GM10847 (cell line): ENCODE data around the gene MAPT.

Source experiments
- POLR2A ChIP-seq: IDR thresholded peaks from 2 replicates; pipeline ENCODE4 v1.6.1; 2011; ENCODE audit not compliant: insufficient read length; ENCODE audit errors: extremely low read depth

Gene MAPT

GRCh38 chr17:45906237-45906636 is 11.9 kb downstream of the MAPT start:
- TF ChIP-seq POLR2A: no peak

GRCh38 chr17:45906927-45907622 is 12.7 kb downstream of the MAPT start:
- TF ChIP-seq POLR2A: no peak

GRCh38 chr17:45907750-45908395 is 13.5 kb downstream of the MAPT start:
- TF ChIP-seq POLR2A: no peak

DNA sequence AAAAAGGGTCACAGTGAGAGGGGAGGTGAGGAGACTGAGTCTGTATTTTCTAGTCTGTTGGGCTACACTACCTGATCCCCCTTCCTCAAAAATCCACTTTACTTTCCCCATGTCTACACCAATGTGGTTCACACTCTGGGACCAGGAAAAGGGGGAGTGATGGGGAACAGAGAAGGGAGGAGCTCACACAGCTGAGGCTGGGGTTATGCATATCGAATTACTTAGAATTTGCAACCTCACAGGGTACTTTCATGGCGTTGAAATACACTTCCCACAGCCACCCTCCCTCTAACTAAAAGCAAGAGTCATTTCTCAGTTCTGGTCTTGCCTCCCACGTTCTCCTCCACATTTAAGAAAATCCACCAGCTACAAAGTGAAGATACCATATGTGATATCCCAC is 14.1 kb downstream of the MAPT start:
- TF ChIP-seq POLR2A: no peak

DNA sequence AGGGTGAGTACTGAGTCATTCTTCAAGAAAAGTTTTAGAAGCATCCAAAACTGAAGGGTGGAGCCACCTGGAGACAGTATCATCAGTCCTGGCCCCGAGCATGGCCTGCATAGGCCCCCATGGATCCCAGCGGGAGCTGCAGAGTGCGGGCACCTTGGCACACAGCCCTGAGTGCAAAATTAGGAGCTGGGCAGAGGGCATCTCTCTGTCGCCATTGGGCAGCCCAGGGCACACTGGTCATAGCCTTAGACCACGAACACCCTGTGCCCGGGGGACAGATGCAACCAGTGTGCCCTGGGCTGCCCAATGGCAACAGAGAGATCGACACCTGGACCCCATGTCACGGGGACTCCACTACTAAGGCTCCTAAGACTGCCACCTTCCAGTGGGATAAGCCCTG is 14.6 kb downstream of the MAPT start:
- no peak for TF ChIP-seq POLR2A

DNA sequence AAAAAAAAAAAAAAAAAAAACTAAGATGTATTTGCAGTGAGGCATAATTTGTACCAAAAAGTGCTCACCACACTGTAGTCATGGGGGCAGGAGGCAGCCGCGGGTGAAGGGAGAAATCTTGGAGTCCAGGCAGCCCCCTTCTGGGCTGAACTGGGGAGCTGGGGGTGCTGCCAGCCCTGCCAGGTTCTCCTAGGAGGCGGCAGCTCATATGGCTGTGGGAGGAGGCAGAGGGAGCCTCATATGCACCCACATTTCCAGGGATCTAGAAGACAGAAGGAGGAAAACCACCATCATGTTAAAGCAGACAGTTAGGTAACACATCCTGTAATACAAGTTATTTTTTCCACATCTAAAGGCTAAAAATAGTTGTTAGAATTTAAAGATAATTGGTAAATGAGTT is 16.3 kb downstream of the MAPT start:
- TF ChIP-seq POLR2A: no peak

- TF ChIP-seq POLR2A: no peak
Observed at GRCh38 chr17:45912319-45912718, 18.0 kb downstream of the MAPT start.

GRCh38 chr17:45914047-45914717 is 19.8 kb downstream of the MAPT start:
- no peak for TF ChIP-seq POLR2A

DNA sequence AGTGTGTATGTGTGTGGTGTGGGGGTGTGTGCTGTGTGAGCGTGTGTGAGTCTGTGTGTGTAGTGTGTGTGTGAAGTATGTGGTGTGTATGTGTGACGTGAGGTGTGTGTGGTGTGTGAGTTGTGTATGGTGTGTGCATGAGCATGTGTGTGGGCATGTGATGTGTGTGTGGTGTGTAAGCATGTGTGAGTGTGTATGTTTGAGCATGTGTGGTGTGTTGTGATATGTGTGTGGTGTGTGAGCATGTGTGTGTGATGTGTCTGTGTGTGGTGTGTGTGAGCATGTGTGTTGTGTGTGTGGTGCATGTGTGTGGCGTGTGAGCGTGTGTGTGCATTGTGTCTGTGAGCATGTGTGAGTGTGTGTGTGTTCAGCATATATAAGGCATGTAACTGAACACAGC is 20.9 kb downstream of the MAPT start:
- TF ChIP-seq POLR2A: no peak

GRCh38 chr17:45917081-45917480 is 22.7 kb downstream of the MAPT start:
- TF ChIP-seq POLR2A: no peak

GRCh38 chr17:45918241-45918745 is 23.9 kb downstream of the MAPT start:
- TF ChIP-seq POLR2A: no peak

GRCh38 chr17:45919136-45919535 is 24.8 kb downstream of the MAPT start:
- no peak for TF ChIP-seq POLR2A

- TF ChIP-seq POLR2A: no peak
Observed at GRCh38 chr17:45920083-45920482, 25.7 kb downstream of the MAPT start.

DNA sequence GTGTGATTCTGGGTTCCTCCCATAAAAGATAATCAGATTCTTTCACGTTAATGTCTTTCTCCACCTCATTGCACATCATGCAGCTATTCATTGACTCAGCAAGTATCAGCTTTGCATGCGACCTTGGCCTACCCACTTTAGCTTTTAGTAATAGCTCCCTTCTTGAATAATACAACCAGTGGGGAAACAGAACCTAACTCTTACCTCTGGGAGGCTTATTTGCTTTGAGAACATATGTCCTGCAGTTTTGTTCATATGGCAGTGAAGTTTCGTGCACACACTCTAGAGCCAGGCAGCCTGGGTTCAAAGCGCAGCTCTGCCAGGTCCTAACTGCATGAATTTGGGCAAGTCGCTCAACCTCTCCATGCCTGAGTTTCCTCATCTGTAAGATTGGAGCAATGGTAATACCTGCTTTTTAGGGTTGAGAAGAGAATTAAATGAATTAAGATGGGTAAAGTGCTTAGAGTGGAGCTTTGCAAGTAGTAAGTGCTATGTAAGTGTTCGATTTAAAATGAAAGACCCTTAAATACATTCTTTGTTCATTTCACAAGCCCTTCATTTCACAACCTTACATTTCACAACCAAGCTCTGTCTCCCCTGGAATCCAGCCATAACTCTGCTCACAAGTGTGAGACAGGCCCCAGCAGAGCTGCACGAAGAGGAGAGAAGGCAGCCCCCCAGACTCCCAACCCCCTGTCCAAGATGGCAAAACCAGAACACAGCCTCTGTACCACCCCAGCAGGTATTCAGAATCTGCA is 29.3 kb downstream of the MAPT start:
- TF ChIP-seq POLR2A: no peak

DNA sequence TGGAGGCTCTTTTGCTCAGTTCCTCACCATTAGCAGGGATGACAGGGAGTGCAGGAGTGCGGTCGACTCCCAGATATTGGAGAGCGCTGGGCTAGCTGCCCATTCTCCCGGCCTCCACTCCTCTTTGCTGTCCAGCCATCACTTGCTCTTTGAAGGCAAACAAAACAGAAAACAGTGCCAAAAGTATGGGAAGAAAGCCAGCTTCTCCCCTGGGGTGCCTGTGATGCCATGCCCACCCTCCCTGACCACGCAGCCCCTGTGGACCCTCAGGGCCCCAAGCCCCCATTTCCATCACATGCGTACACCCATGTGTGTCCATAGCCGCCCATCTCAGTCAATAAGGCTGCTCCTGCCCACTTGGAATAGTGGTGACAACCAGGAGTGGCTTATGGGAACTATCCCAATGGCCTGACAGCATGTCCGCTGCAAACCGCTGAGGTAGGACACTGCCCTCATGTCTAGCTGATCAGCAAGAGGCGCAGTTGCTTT is 30.0 kb downstream of the MAPT start:
- no peak for TF ChIP-seq POLR2A
